PFSK-1 (cell line): Measurements from ENCODE around the gene APBB2.

ENCODE experiments used
- FOXP2 ChIP-seq: optimal IDR thresholded peaks from 2 replicates; pipeline ENCODE3; 2011; ENCODE audit warnings: borderline replicate concordance, control low read depth, inconsistent platforms; ENCODE audit not compliant: insufficient read depth; ENCODE audit errors: extremely low read length, extremely low read depth
- POLR2AphosphoS5 ChIP-seq: IDR thresholded peaks from 2 replicates; pipeline ENCODE4 v1.6.1; 2012; ENCODE audit warnings: low read depth, mild to moderate bottlenecking, control low read depth, low read length, moderate library complexity
- REST ChIP-seq, 2 experiments: IDR thresholded peaks; 2 replicates each; pipeline versions ENCODE4 v1.6.1 to v1.8.0; 2011 to 2012; ENCODE audit warnings: low read depth in 2 of 2, low read length in 2 of 2, control low read depth in 1 of 2, inconsistent platforms in 1 of 2, mild to moderate bottlenecking in 1 of 2, moderate library complexity in 1 of 2; ENCODE audit not compliant: insufficient read depth in 1 of 2
- SIN3A ChIP-seq: IDR thresholded peaks from 2 replicates; pipeline ENCODE4 v1.6.1; 2012; ENCODE audit warnings: mild to moderate bottlenecking, low read length, moderate library complexity, borderline replicate concordance; ENCODE audit not compliant: insufficient read depth
- TAF1 ChIP-seq: IDR thresholded peaks from 2 replicates; pipeline ENCODE4 v1.6.1; 2012; ENCODE audit warnings: low read length, control low read depth, borderline replicate concordance; ENCODE audit not compliant: insufficient read depth

Gene APBB2

GRCh38 chr4:40800064-40800463, 414.3 kb downstream of the APBB2 start:
- TF ChIP-seq REST (IDR thresholded peaks at IDR 0.05; ENCODE audit: insufficient read depth in 1 of 2, low read depth in 2 of 2, low read length in 2 of 2) (no peak), TAF1 (no peak), SIN3A (no peak), POLR2AphosphoS5 (no peak), FOXP2 (no peak)

GRCh38 chr4:40789771-40790170, 424.6 kb downstream of the APBB2 start:
- TF ChIP-seq FOXP2 (no peak), POLR2AphosphoS5 (no peak), TAF1 (no peak), REST (IDR thresholded peaks at IDR 0.05; ENCODE audit: insufficient read depth in 1 of 2, low read depth in 2 of 2, low read length in 2 of 2) (no peak), SIN3A (no peak)

GRCh38 chr4:40789031-40789430, 425.3 kb downstream of the APBB2 start:
- TF ChIP-seq FOXP2, result no peak
- no peak for TF ChIP-seq POLR2AphosphoS5
- TF ChIP-seq SIN3A, result no peak
- TF ChIP-seq REST (IDR thresholded peaks at IDR 0.05; ENCODE audit: insufficient read depth in 1 of 2, low read depth in 2 of 2, low read length in 2 of 2), result no peak
- no peak for TF ChIP-seq TAF1

GRCh38 chr4:40788331-40788730, 426.0 kb downstream of the APBB2 start:
- TF ChIP-seq SIN3A (no peak), FOXP2 (no peak), POLR2AphosphoS5 (no peak), TAF1 (no peak), REST (IDR thresholded peaks at IDR 0.05; ENCODE audit: insufficient read depth in 1 of 2, low read depth in 2 of 2, low read length in 2 of 2) (no peak)

- TF ChIP-seq REST (IDR thresholded peaks at IDR 0.05; ENCODE audit: insufficient read depth in 1 of 2, low read depth in 2 of 2, low read length in 2 of 2) (no peak), TAF1 (no peak), FOXP2 (no peak), POLR2AphosphoS5 (no peak), SIN3A (no peak)
These were observed 428.6 kb downstream of the APBB2 start for GRCh38 chr4:40785727-40786126.
